Calu3 (cell line): ENCODE measurements around the gene DEK. TPM values are rescaled to one million over a fixed set of nuclear protein-coding genes. Genes with fewer than 3 reads are reported as not detected.

Source experiments
- BruUV-seq: library from RNA; stranded (reverse); fragments of 400-500 nt; replicated peaks from 2 replicates; lab custom pipeline; 2021; lab: Mats Ljungman, UMichigan
- CTCF ChIA-PET: fragments of 300-600 bp; sonication (Branson Sonifier 250); formaldehyde crosslinking; loops from one replicate; lab custom pipeline; 2022; ENCODE audit warnings: antibody characterized with exemption; lab: Charles Lee
- DNase-seq: peaks from one replicate; pipeline ENCODE4 v3.0.0; 2022
- H3K27ac Mint-ChIP-seq: one replicate; pipeline ENCODE4 v1.8.0; 2022; ENCODE audit warnings: mixed read lengths; ENCODE audit not compliant: unreplicated experiment
- H3K27me3 Mint-ChIP-seq: one replicate; pipeline ENCODE4 v1.8.0; 2022; ENCODE audit warnings: mixed read lengths; ENCODE audit not compliant: unreplicated experiment
- H3K36me3 Mint-ChIP-seq: one replicate; pipeline ENCODE4 v1.8.0; 2022; ENCODE audit warnings: mild to moderate bottlenecking, moderate library complexity, mixed read lengths; ENCODE audit not compliant: insufficient read depth, unreplicated experiment
- H3K4me1 Mint-ChIP-seq: one replicate; pipeline ENCODE4 v1.8.0; 2022; ENCODE audit warnings: mild to moderate bottlenecking, low read depth, mixed read lengths; ENCODE audit not compliant: unreplicated experiment
- H3K4me3 Mint-ChIP-seq: one replicate; pipeline ENCODE4 v1.8.0; 2022; ENCODE audit warnings: mild to moderate bottlenecking, low read depth, moderate library complexity, mixed read lengths; ENCODE audit not compliant: unreplicated experiment
- H3K9me3 Mint-ChIP-seq: one replicate; pipeline ENCODE4 v1.8.0; 2022; ENCODE audit warnings: low read depth, mixed read lengths; ENCODE audit not compliant: unreplicated experiment
- CTCF ChIP-seq: fragments of 200-600 bp; IDR thresholded peaks from one replicate; pipeline ENCODE4 v1.8.0; 2022; ENCODE audit warnings: antibody characterized with exemption; ENCODE audit not compliant: unreplicated experiment
- intact Hi-C: fragments of 100-400 bp; cut with micrococcal nuclease; formaldehyde crosslinking; loops from one replicate; pipeline ENCODE4 v1.10.0; 2022; ENCODE audit not compliant: unreplicated experiment
- total RNA-seq: library from RNA; stranded (reverse); gene quantifications from 2 replicates; pipeline ENCODE4 v1.2.3, GENCODE V29; 2022

The DEK gene
- total RNA-seq, 1 experiment from 2014 or later = 108 TPM

- H3K4me1 Mint-ChIP-seq = peaks cover 9% of the 10 kb centered on the region
- no peaks in the 10 kb centered on the region for H3K27me3 Mint-ChIP-seq
- CTCF ChIA-PET = no interaction called here
- no peak for DNase-seq
- H3K27ac Mint-ChIP-seq = no peak overlapping the region
- H3K9me3 Mint-ChIP-seq = no peaks in the 10 kb centered on the region
- no peak overlapping the region for H3K4me3 Mint-ChIP-seq
- TF ChIP-seq CTCF = no peak
- no TSS peak for BruUV-seq
- intact Hi-C loops = no loop called here
- peaks cover 6% of the 10 kb centered on the region for H3K36me3 Mint-ChIP-seq
Measured at GRCh38 chr6:18215436-18215835, 48.9 kb downstream of the DEK start.

- no peak overlapping the region for H3K27ac Mint-ChIP-seq
- no peak for TF ChIP-seq CTCF
- BruUV-seq = no TSS peak
Measured at GRCh38 chr6:18214003-18214402, 50.3 kb downstream of the DEK start.

GRCh38 chr6:18213439-18213838 is 50.9 kb downstream of the DEK start:
- BruUV-seq = no TSS peak
- no peak for TF ChIP-seq CTCF
- Mint-ChIP-seq H3K27ac (no peak overlapping the region), H3K9me3 (no peaks in the 10 kb centered on the region), H3K36me3 (no peaks in the 10 kb centered on the region), H3K4me1 (peaks cover 9% of the 10 kb centered on the region), H3K27me3 (no peaks in the 10 kb centered on the region), H3K4me3 (no peak overlapping the region)
- CTCF ChIA-PET = no interaction called here
- no peak for DNase-seq
- intact Hi-C loops = no loop called here

More at GRCh38 chr6:18214003-18214402, 50.3 kb downstream of the DEK start:
- CTCF ChIA-PET = no interaction called here
- intact Hi-C loops = no loop called here
- Mint-ChIP-seq H3K27me3 (no peaks in the 10 kb centered on the region), H3K4me3 (no peak overlapping the region), H3K4me1 (peaks cover 9% of the 10 kb centered on the region), H3K36me3 (peaks cover 3% of the 10 kb centered on the region), H3K9me3 (no peaks in the 10 kb centered on the region)
- DNase-seq = no peak

- no peaks in the 10 kb centered on the region for H3K9me3 Mint-ChIP-seq
Measured at GRCh38 chr6:18212231-18212630, 52.1 kb downstream of the DEK start.

More at GRCh38 chr6:18212231-18212630, 52.1 kb downstream of the DEK start:
- intact Hi-C loops = no loop called here
- Mint-ChIP-seq H3K4me3 (no peak overlapping the region), H3K27ac (peak overlapping the region; percentile 31), H3K36me3 (no peaks in the 10 kb centered on the region), H3K4me1 (peaks cover 9% of the 10 kb centered on the region), H3K27me3 (no peaks in the 10 kb centered on the region)
- DNase-seq = no peak
- no TSS peak for BruUV-seq
- no peak for TF ChIP-seq CTCF
- CTCF ChIA-PET = no interaction called here
